Measurements from ENCODE around the gene SHF.

Gene SHF

GRCh38 chr15:45198337-45199135, 10.8 kb upstream of the SHF start:
- peak; percentile 94 for DNase-seq

- DNase-seq = no peak
These were observed 9.7 kb upstream of the SHF start for GRCh38 chr15:45197512-45197911.

GRCh38 chr15:45187578-45187893, 230 bp downstream of the SHF start:
- DNase-seq = no peak

DNA sequence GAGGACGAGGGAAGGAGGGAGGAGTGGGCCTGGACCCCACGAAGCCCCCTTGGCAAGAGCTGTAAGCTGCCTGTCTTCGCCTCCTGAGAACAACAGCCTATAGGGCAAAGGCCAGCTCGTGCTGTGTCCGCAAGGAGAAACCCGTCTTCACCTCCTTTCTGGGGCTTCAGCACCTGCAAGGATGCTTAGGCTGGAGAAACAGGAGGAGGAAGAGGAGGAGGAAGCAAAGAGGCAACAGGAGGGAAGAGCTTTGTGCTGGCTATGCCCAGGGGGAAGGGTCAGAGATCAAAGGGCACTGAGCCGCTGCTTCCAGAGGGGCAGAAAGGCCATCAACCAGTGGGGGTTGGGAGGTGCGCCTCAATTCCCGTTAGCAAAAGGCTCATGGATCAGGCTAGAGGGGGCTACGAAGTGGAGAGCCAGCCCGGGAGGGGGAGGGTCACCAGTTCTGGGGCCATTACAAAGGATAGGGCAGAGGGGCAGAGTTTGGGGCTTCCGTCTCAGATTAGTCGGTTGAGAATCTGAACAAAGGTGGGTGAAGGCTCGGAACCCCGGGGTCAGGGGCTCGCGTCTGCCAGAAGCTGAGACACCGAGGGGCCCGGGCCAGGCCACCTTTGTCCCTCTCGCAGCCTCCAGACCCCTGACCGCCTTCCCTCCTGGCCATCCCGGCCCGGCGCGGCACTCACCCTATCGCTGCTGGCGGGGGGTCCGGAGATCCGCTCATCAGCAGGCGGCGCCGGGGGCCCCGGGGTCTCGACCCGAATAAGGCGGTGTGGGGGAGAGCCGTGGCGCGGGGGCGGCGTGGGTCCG, 792 bp downstream of the SHF start:
- no peak for DNase-seq

DNA sequence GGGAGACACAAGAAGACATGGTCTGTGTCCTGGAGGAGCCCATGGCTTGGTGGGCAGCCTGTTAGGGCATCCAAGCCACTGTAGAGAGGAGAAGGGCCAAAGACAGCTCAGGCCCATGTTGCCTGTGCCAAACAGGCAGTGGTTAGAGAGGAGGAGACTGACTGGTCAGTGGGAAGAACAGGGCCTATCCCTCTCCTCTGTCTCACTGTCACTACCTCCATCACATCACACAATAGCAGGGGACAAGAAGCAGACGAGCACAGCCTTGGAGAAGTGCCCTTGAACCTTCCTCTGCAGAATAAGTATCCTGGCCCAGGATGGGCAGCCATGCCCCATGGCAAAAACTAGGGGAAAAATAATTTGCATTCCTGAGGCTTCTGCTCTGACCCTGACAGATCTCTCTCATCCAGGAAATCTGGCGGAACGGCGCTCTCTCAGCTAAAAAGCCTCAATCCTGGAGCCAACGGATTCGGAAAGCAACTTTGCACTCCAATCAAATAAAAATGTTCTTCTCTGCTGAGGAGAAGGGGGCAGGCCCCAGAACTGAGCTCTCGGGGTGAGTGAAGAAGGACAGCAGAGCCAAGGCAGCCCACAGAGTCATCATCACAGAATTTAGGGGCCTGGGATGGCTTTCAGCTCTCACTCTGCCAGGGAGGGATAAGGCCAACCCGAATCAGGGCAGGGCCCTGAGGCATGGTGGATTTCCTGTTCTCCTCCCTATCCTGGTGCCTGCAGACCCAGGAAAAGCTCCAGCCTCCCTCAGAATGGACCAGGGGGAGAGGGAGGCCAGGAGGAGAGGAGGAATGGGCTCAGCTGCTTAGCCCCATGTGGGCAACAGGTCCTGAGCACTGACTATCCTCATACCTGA, 1.6 kb downstream of the SHF start:
- DNase-seq = no peak

DNA sequence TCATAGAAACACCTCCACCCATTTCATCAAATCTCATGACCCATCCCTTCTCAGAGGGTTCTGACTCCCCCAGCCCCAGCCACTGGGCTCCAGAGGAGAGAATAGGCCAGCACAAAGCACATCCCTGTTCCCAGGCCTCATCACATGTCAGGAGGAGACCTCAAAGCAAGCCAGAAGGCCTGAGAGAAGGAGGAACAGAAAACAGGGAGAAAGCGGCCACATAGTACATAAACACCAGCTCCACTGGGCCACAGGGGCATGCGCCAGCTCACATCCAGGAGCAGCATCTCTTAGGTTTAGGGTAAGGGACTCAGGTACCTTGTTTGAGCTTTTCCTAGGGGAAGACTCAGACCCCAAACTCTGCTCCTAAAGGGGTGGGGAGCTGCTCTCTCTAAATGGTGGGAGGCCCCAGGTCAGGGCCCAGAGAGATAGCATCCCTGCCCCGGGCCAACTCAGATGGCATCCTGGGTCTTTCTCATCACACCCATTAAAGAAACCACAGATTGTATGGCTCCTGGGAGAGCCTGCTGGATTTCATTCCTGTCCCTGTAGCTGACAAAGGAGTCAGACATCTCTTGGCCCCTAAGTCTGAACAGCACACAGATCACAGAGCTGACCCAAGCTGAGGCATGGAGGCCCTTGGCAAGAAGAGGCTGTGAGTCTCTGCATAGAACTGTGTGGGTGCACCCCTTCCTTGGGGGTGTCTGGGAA, 2.5 kb downstream of the SHF start:
- no peak for DNase-seq

GRCh38 chr15:45184562-45185041, 3.2 kb downstream of the SHF start:
- no peak for DNase-seq

DNA sequence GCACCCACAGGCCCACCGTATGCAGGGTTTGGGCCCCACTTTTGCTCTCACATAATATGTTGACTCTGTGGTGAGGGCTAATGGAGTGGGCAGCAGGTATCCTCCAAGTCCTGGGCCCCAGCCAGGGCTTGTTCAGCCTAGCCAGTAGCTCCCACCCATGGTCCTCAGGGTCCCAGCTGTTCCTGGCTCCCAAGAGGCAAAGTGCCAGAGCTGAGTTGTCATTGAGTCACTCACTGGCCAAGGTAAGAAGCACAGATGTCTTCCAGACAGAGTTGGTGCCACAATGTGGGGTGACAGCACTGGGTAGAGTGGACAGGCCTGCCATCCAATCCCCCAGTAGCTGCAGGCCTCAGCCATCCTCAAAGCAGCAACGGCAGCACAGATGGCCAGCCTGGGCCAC, 4.3 kb downstream of the SHF start:
- DNase-seq = no peak

- DNase-seq = no peak
These were observed 4.8 kb downstream of the SHF start for GRCh38 chr15:45182996-45183395.

- no peak for DNase-seq
These were observed 6.1 kb downstream of the SHF start for GRCh38 chr15:45181491-45182285.

DNA sequence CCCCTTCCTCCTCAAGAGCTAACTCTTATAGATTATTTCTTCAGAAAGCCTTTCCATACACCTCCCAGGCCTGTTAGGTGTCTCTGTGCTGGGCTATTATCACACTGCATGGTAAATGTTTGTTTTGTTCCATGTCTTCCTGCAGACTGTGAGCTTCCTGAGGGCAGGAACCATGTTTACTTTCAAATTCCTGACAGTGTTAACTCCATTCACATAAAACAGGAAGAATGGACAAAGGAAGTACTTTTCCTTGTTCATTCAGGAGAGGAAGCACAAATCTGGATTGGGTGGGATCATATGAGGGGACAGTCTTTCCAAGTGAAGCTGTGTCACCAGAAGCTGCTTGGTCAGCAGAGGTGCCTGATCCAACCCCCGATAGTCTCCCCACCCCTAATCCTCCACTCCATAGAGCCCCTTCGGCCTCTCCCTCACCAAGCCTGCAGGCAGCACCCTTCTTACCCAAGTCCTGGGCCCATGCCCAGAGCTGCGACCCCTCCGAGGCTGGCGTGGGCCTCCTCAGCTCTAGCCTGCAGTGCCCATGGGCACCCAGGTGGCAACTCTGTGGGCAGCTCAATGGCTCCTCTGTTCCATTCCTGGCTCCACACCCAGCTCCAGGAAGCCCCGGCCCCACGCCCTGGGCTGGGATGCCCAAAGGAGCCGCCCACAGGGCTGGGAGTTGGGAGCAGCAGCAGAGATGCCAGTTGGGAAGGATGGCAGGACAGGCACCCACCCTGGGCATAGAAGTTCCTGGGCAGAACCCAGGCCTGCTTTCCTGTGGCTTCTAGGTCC, 6.9 kb downstream of the SHF start:
- no peak for DNase-seq

GRCh38 chr15:45180201-45180600, 7.6 kb downstream of the SHF start:
- no peak for DNase-seq

DNA sequence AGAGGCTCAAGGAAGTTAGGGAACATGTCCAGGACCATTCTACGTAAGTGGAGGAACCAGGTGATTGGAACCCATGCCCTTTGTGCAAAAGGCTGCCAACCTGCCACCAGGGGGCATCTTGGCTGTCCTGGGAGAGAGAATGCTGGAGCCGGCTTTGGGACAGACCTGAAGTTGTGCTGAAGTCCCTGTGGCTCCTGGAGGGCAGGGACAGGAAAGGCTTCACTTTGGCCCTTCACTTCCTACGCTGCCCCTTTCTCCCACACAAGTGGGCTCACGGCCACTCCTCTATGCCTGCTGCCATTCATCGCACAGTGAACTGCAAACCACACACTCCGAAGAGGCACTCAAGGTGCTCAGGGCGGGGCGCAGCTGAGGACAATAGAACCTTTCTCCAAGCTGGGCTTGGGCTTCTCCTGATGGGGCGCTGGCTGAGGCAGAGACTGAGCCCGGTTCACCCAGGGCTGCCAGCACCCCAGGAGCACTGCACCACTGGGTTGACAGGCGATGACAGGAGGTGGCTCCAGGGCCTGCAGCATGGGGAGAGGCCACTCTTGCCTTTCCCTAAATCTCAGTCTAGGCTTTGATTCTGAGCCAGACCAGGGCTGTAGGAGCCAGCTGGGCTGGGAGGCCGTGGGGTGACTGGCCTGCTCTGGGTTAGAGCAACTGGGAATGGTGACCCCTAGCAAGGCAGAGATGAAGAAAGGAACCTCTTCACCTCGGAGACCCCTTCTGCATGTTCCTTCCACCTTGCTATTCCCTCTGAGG, 8.4 kb downstream of the SHF start:
- peak; percentile 26 for DNase-seq

DNA sequence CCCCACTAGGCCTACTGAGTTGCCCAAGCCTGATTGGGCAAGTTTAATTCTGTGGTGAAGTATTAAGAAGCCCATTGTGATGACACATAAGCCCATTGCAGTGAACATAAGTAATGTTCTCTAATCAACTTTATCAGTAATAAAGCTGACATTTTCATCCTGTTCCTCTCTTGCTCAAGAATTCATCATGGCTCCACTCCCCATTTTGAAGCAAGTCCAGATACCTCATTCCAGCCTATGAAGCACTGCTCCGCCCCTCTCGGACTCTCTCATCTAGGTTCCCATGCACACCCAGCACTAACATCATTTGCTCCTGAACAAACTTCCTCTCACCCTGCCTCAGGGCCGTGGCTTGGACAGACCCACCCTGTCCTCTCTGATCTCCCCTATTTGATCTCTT, 10.5 kb downstream of the SHF start:
- DNase-seq = no peak

GRCh38 chr15:45174577-45174976, 13.2 kb downstream of the SHF start:
- DNase-seq = no peak

DNA sequence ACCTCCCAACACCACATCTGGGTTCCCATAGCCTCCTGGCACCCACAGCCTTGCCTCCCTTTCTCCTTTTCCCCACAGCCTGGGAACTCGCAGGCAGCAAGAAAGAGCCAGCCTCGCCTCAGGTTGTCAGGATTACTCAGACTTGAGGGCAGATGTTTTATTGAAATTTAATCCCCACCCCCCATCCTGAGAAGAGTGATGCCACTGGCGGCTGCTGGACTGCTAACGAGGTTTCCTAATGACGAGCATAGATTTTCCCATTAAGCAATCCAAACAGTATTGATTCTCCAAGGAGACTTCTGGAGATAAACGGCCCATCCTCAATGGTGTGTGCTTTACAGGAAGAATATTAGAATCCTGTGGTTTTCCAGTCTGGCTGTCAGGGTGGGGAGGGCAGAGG, 13.7 kb downstream of the SHF start:
- no peak for DNase-seq

- no peak for DNase-seq
These were observed 15.9 kb downstream of the SHF start for GRCh38 chr15:45171912-45172311.

DNA sequence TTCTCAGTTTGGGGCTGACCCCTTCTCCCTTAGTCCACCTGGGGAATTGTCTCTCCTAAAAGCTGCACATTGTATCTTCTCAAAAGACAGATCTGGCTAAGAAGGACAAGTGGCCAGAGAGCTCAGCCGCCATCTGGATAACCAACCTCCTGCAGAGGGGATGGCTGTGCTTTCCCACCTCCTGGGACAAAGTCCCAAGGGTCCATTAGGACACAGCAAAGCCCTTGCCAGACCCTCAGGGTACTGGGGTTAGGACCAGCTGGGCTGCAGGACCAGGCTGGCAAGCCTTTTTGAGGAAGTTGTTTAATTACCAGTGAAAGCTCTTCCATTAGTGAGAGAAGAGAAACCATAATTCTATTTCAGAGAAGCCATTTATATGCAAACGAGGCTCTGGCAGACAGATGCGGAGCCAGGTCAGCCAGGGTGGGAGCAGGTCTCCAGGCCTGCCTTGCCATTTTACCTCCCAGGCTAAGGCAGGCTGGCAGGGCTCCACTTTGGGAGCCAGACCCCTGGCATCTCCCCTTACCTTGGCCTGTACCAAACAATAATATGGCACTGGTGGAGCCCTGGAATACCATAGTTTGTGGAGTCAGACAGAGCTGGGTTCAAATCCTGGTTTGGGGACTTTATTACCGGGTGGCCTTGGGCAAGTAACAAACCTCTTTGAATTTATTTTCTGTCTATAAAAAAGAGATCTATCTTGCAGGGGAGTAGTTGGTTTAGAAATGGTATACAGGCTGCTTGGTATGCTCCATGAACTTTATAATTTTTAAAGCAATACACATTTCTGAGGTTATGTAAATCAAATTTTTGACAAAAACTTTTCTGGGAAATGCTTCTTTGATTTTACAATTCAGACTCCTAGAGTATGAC, 17.9 kb downstream of the SHF start:
- DNase-seq = no peak
